HUDEP-2 (cell line): ENCODE results near the gene PROB1.
"Not testable (repeated sequence)": the region's sequence is repeated elsewhere in the genome, so short reads cannot be mapped to it uniquely, and the experiment has no call there.

Experiments
- DNase-seq, 76 experiments: peaks; one replicate each; lab custom pipeline; 2025; ENCODE audit not compliant: unreplicated experiment in 76 of 76; lab: John Stamatoyannopoulos, UW

The PROB1 gene

DNA sequence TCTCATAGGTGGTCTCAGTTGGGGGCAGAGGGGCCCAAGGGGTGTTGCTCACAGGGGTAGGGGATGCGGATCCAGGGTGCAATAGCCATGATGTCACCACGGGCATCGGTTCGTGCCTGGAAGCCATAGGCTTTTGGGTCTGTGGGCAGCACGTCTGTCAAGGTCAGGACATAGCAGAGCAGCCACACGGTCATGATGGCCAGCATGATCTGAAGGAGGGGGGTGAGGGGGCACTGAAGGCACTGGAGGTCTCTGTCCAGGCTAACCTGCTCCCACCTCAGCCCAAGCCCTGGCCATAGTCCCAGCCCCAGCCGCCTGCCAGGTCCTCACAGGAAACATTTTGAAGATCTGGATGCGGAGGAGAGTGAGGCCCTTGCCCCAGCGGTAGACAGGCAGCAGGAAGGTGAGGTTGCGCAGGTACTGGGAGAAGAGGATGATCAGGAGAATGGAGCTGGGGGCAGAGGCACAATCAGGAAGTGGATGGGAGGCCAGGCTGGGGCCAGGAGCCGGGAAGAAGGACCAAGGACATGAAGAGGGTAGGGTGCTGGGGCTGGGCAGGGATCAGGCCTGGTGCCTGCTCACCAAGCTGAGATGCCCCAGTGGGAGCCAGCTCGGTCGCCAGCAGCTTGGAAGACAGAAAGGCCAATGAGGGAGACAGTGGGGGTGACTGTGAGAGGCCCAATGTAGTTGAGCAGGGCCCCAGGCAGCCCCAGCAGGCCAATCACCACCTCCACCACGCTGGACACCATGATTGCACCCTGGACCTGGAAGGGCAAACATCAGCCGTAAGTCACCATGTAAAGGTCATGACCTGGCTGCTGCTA lies 15.1 kb downstream of the PROB1 start:
- no peak for DNase-seq

GRCh38 chr5:139378941-139379361 lies 16.0 kb downstream of the PROB1 start:
- no peak for DNase-seq

GRCh38 chr5:139378101-139378825 lies 16.6 kb downstream of the PROB1 start:
- DNase-seq = peak in 4 of 76 experiments; percentile 7 to 19 (median 8)

- DNase-seq = no peak
Observed at GRCh38 chr5:139377226-139377625, 17.7 kb downstream of the PROB1 start.

DNA sequence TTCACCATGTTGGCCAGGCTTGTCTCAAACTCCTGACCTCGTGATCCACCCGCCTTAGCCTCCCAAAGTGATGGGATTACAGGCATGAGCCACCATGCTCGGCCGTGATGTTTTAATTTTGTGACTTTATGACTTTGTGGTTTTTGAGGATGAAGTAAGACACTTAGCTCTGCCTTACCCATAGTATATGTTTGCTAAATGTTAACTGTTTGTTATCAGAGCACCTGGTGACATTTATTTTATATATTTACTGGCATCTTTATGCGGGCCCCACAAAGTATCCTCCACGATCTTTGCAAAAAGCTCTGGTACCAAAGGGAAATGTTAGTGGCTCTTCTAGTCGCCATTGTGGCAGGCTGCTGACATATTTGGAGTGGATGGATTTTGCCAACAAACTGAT lies 18.5 kb downstream of the PROB1 start:
- no peak for DNase-seq

DNA sequence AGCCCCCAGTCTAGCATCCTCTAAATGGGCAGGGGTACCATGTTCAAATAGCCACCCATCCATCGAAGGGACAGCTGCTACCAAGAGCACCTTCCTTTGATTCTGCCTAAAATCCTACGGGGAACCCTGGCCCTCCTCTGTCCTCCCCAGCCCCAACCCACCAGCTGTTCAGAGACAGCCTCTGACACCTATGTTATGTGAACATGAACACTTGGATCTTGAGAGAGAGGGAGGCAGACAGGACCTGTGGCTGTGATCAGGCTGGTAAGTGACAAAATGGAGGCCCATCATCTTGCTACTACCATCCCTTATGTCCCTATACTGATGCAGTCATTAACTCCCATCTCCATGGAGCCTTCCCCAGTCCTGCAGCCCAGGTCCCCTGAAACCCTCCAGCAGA lies 20.0 kb downstream of the PROB1 start:
- DNase-seq = no peak

DNA sequence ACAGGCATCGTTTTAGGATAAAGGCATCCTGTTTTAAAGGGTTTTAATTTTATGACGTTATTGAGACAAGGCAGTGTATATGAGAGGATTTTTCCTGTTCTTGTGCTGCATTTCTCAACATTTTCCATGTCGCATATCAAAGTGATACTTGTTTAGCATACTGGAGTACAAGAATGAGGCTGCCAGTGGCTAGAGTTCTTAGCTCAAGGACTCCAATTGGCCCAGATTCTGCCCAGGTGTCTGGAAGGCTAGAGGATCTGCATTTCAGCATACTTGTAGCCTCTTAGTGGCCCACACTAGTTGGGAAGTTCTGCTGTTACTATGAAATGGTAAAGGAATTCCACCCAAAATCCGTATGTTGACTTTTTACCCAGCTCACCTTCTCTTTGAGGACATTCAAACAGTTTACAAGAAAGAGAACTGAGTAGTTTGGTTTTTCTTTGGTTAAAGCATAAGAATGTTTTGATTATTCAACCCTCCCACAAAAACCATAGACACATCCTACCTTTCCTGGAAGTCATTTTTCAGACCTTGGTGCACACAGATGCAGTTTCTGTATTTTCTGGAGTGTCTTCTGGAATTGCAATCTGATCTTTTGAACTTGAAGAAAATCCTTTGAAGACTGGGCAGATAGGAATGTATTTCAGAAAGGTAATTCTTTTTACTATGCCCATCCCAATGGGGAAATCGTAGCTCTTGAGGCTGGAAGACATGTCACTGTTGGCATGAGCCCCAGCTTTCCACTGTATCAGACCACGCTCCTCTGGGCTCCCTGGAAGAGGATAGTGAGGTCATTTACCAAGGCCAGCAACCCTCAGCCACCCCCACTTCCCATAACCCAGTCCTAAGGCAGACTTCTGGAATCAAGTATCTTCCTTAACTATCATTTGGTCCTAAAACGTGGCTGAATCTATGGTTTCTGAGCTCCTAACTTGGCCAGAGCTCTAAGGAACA lies 23.1 kb downstream of the PROB1 start:
- DNase-seq = no peak

DNA sequence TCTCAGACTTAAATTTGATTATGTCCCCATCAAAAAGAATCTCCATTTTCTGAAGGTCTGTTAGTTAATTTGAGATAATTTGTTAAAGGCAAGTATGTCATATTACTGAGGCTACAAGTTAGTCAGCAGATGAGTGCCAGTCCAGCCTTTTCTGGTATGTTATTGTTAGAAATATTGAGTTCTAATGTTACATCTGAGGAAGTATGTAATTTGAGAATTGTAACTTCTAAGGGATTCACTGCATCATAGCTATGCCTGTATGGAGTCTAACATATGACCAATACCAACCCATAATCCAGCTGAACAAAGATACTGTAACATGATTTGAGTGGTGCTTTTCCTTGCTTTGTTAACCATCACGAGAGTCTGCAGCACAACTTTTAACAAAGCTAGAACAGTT lies 25.7 kb downstream of the PROB1 start:
- no peak for DNase-seq

DNA sequence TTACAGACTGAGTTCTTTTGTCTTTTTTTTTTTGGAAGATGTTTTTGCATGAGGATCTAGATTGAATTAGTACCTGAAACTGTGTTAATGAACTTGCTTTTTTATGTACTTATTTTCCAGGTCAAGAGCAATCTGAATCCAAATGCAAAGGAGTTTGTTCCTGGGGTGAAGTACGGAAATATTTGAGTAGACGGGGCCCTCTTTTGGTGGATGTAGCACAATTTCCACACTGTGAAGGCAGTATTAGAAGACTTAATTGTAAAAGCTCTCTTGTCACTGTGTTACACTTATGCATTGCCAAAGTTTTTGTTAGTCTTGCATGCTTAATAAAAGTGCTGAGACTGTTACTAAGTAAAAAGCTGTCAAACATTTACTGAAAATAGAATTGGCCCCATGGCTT lies 26.3 kb downstream of the PROB1 start:
- DNase-seq = peak in 1 of 76 experiments; percentile 8

DNA sequence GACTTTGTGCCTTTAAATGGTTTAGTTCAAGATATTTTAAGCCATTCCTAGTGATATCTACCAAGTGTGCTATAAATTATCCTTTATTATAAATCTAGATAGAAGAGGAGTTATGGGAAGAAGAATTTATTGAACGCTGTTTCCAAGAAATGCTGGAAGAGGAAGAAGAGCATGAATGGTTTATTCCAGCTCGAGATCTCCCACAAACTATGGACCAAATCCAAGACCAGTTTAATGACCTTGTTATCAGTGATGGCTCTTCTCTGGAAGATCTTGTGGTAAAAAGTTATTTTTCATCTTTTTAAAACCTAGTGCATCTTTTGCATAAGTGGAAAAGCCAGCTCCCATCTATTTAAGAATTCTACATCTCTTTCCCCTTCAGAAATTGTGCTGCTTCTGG lies 30.4 kb downstream of the PROB1 start:
- DNase-seq = no peak

DNA sequence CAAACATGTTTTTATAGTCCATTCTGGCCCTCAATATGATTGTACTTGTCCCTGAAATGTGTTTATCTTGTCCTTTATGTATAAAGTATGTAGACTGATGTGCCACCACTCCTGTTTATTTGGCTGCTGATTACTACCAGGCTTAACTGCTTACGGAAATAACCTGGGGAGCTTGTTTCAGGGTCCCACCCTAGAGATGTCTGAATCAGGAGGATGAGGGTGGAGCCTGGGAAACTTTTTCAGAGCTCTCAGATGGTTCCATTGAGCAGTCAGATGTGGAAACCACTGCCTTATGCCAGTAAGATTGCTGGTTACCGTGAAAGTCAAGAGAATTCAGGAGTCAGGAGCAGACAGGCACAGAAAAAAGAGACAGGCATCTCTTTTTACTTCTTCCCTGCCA lies 31.0 kb downstream of the PROB1 start:
- no peak for DNase-seq

GRCh38 chr5:139361835-139362429 lies 33.0 kb downstream of the PROB1 start:
- DNase-seq = no peak

GRCh38 chr5:139360384-139360783 lies 34.5 kb downstream of the PROB1 start:
- DNase-seq = no peak

GRCh38 chr5:139358064-139358463 lies 36.8 kb downstream of the PROB1 start:
- DNase-seq = no peak

DNA sequence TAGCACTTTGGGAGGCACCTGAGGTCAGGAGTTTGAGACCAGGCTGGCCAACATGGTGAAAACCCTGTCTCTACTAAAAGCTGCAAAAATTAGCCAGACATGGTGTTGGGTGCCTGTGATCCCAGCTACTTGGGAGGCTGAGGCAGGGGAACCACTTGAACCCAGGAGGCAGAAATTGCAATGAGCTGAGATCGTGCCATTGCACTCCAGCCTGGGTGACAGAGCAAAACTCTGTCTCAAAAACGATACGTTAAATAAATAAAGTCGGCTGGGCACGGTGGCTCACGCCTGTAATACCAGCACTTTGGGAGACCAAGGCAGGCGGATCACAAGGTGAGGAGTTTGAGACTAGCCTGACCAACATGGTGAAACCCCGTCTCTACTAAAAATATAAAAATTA lies 39.0 kb downstream of the PROB1 start:
- not testable (repeated sequence) for DNase-seq

GRCh38 chr5:139354186-139354585 lies 40.7 kb downstream of the PROB1 start:
- no peak for DNase-seq

- DNase-seq = not testable (repeated sequence)
Observed at GRCh38 chr5:139347863-139348262, 47.0 kb downstream of the PROB1 start.

- not testable (repeated sequence) for DNase-seq
Observed at GRCh38 chr5:139345442-139345841, 49.5 kb downstream of the PROB1 start.

DNA sequence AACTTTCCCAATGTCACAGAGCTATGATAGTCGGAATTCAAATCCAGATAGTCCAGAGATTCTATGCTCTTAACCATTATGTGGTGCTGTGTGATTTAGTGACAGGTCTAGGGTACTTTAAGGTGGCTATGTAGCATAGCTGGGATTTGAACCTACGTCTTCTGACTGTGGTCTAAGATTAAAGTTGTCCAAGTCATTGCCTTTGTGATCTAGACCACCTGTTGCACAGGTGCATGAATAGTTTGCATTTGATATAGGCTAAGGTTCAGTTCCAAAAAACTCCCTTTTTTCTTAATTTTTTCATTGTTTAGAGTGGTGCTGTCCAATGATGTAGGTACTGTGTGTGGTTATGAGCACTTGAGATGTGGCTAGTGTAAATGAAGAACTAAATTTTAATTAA lies 50.7 kb downstream of the PROB1 start:
- no peak for DNase-seq

DNA sequence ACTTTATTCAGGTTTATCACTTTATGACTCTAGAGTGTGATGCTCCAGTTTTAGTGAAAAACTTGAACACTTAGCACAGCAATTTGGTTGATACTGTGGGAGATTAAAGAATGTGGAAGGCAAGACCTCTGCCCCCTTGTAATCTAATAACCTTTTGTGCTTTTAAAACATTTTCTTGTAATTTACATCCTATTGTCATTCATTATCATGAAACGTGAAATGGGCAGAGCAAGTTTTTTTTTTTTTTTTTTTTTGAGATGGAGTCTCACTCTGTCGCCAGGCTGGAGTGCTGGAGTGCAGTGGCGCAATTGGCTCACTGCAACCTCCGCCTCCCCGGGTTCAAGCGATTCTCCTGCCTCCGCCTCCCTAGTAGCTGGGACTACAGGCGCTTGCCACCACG lies 51.4 kb downstream of the PROB1 start:
- no peak for DNase-seq

DNA sequence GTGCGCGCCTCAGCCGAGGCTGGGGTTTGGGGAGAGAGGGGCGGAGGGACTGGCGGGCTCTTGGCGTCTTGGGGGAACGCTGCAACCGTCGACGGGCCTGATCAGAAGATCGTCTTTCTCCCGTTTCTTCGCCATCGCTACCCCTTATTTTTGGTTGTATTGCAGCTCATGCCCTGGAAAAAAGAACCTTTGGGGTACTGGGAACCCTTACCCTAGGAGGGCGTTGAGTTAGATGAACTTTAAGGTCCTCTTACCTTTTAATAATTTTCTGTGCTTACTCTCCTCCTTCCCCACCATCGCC lies 52.5 kb downstream of the PROB1 start:
- peak in 3 of 76 experiments; percentile 16 to 48 (median 27) for DNase-seq
